PFSK-1 (cell line): ENCODE measurements around the gene MYDGF.

Source experiments
- FOXP2 ChIP-seq: optimal IDR thresholded peaks from 2 replicates; pipeline ENCODE3; 2011; ENCODE audit warnings: borderline replicate concordance, control low read depth, inconsistent platforms; ENCODE audit not compliant: insufficient read depth; ENCODE audit errors: extremely low read length, extremely low read depth
- POLR2AphosphoS5 ChIP-seq: IDR thresholded peaks from 2 replicates; pipeline ENCODE4 v1.6.1; 2012; ENCODE audit warnings: low read depth, mild to moderate bottlenecking, control low read depth, low read length, moderate library complexity
- REST ChIP-seq, 2 experiments: IDR thresholded peaks; 2 replicates each; pipeline versions ENCODE4 v1.6.1 to v1.8.0; 2011 to 2012; ENCODE audit warnings: low read depth in 2 of 2, low read length in 2 of 2, control low read depth in 1 of 2, inconsistent platforms in 1 of 2, mild to moderate bottlenecking in 1 of 2, moderate library complexity in 1 of 2; ENCODE audit not compliant: insufficient read depth in 1 of 2
- SIN3A ChIP-seq: IDR thresholded peaks from 2 replicates; pipeline ENCODE4 v1.6.1; 2012; ENCODE audit warnings: mild to moderate bottlenecking, low read length, moderate library complexity, borderline replicate concordance; ENCODE audit not compliant: insufficient read depth
- TAF1 ChIP-seq: IDR thresholded peaks from 2 replicates; pipeline ENCODE4 v1.6.1; 2012; ENCODE audit warnings: low read length, control low read depth, borderline replicate concordance; ENCODE audit not compliant: insufficient read depth

Gene MYDGF

GRCh38 chr19:4715529-4716221, 45.5 kb upstream of the MYDGF start:
- TF ChIP-seq SIN3A (no peak), POLR2AphosphoS5 (no peak), TAF1 (no peak), REST (IDR thresholded peaks at IDR 0.05; ENCODE audit: insufficient read depth in 1 of 2, low read depth in 2 of 2, low read length in 2 of 2) (no peak), FOXP2 (no peak)

GRCh38 chr19:4714016-4714415, 43.9 kb upstream of the MYDGF start:
- TF ChIP-seq SIN3A (no peak), POLR2AphosphoS5 (no peak)

- TF ChIP-seq FOXP2 (no peak), POLR2AphosphoS5 (no peak), SIN3A (no peak), TAF1 (no peak), REST (IDR thresholded peaks at IDR 0.05; ENCODE audit: insufficient read depth in 1 of 2, low read depth in 2 of 2, low read length in 2 of 2) (no peak)
Observed at GRCh38 chr19:4713384-4713951, 43.3 kb upstream of the MYDGF start.

GRCh38 chr19:4712771-4713170, 42.6 kb upstream of the MYDGF start:
- TF ChIP-seq SIN3A (no peak), TAF1 (no peak), FOXP2 (no peak), REST (IDR thresholded peaks at IDR 0.05; ENCODE audit: insufficient read depth in 1 of 2, low read depth in 2 of 2, low read length in 2 of 2) (no peak), POLR2AphosphoS5 (no peak)

GRCh38 chr19:4711211-4711610, 41.1 kb upstream of the MYDGF start:
- TF ChIP-seq POLR2AphosphoS5, result no peak
- TF ChIP-seq FOXP2, result no peak
- no peak for TF ChIP-seq TAF1
- no peak for TF ChIP-seq REST (IDR thresholded peaks at IDR 0.05; ENCODE audit: insufficient read depth in 1 of 2, low read depth in 2 of 2, low read length in 2 of 2)
- no peak for TF ChIP-seq SIN3A
